Liver (tissue), 9 donors: ENCODE measurements around the gene NADSYN1. TPM values are rescaled to one million over a fixed set of nuclear protein-coding genes. Genes with fewer than 3 reads are reported as not detected.

Experiments used
- DNase-seq: peaks from one replicate; pipeline ENCODE4 v3.0.0-alpha.2; 2017; ENCODE audit warnings: low spot score
- H3K27ac ChIP-seq, 2 donors: one replicate each; pipeline ENCODE4 v1.7.0; 2013; ENCODE audit warnings: inconsistent platforms in 2 of 2, low read length in 2 of 2, control low read depth in 1 of 2, low read depth in 1 of 2, mild to moderate bottlenecking in 1 of 2
- H3K27me3 ChIP-seq, 4 donors: one replicate each; pipeline versions ENCODE4 v1.6.1 to v1.7.0; 2013; ENCODE audit warnings: low read length in 3 of 4, inconsistent platforms in 1 of 4, mild to moderate bottlenecking in 1 of 4, moderate library complexity in 1 of 4; ENCODE audit not compliant: control insufficient read depth in 4 of 4, insufficient read depth in 4 of 4
- H3K36me3 ChIP-seq, 4 donors: one replicate each; pipeline versions ENCODE4 v1.6.1 to v1.7.0; 2013; ENCODE audit warnings: low read length in 3 of 4, mild to moderate bottlenecking in 3 of 4, low read depth in 1 of 4, moderate library complexity in 1 of 4; ENCODE audit not compliant: control insufficient read depth in 4 of 4, insufficient read depth in 3 of 4
- H3K4me1 ChIP-seq, 4 donors: one replicate each; pipeline versions ENCODE4 v1.6.1 to v1.7.0; 2013; ENCODE audit warnings: low read length in 3 of 4, mild to moderate bottlenecking in 3 of 4, moderate library complexity in 1 of 4; ENCODE audit not compliant: control insufficient read depth in 4 of 4, insufficient read depth in 4 of 4
- H3K4me3 ChIP-seq, 3 donors: one replicate each; pipeline versions ENCODE4 v1.6.1 to v1.7.0; 2013; ENCODE audit warnings: low read length in 3 of 3, control low read depth in 1 of 3, low read depth in 1 of 3, mild to moderate bottlenecking in 1 of 3
- H3K9ac ChIP-seq, 2 donors: one replicate each; pipeline ENCODE4 v1.7.0; 2013; ENCODE audit warnings: low read length in 2 of 2, mild to moderate bottlenecking in 2 of 2, moderate library complexity in 2 of 2, control low read depth in 1 of 2, low read depth in 1 of 2
- H3K9me3 ChIP-seq, 4 donors: one replicate each; pipeline versions ENCODE4 v1.6.1 to v1.7.0; 2013; ENCODE audit warnings: low read length in 3 of 4; ENCODE audit not compliant: control insufficient read depth in 4 of 4
- FOXA1 ChIP-seq: IDR thresholded peaks from 2 replicates; pipeline ENCODE4 v1.6.1; 2016; ENCODE audit warnings: antibody characterized with exemption
- FOXA2 ChIP-seq: IDR thresholded peaks from 2 replicates; pipeline ENCODE4 v1.6.1; 2016; ENCODE audit warnings: antibody characterized with exemption
- HNF4A ChIP-seq, 2 donors: conservative IDR thresholded peaks; 2 replicates each; pipeline ENCODE4 v1.6.1; 2016; ENCODE audit warnings: antibody characterized with exemption in 2 of 2, mild to moderate bottlenecking in 2 of 2
- HNF4G ChIP-seq: IDR thresholded peaks from 2 replicates; pipeline ENCODE4 v1.6.1; 2016; ENCODE audit warnings: antibody characterized with exemption
- JUND ChIP-seq, 2 donors: IDR thresholded peaks; 2 replicates each; pipeline ENCODE4 v1.6.1; 2016; ENCODE audit warnings: antibody characterized with exemption in 2 of 2
- NR2F2 ChIP-seq: IDR thresholded peaks from 2 replicates; pipeline ENCODE4 v1.6.1; 2016; ENCODE audit warnings: antibody characterized with exemption
- RAD21 ChIP-seq, 2 donors: IDR thresholded peaks; 2 replicates each; pipeline ENCODE4 v1.6.1; 2016; ENCODE audit warnings: antibody characterized with exemption in 2 of 2, mild to moderate bottlenecking in 2 of 2
- SP1 ChIP-seq: IDR thresholded peaks from 2 replicates; pipeline ENCODE4 v1.6.1; 2018; ENCODE audit warnings: antibody characterized with exemption, mild to moderate bottlenecking
- TAF1 ChIP-seq: conservative IDR thresholded peaks from 2 replicates; pipeline ENCODE4 v1.6.1; 2016; ENCODE audit warnings: antibody characterized with exemption, mild to moderate bottlenecking
- YY1 ChIP-seq: IDR thresholded peaks from 2 replicates; pipeline ENCODE4 v1.6.1; 2016; ENCODE audit warnings: antibody characterized with exemption, mild to moderate bottlenecking
- WGBS: extraction: QIAGEN DNeasy Blood & Tissue Kit; methylation state at CpG from one replicate; pipeline ENCODE4 v1.1.7; 2013; 5-methylcytosine and 5-hydroxymethylcytosine counted together
- polyA plus RNA-seq, 2 donors: library from polyadenylated mRNA; stranded (reverse) in 1 of 2; unstranded in 1 of 2; fragments of 200-250 nt in 1 of 2; fragments of >200 nt in 1 of 2; fragmentation: Nextera tagmentation in 1 of 2; extraction: Ambion mirVana in 1 of 2; gene quantifications; one replicate each; pipeline versions ENCODE4 v1.2.1 to v1.2.3, GENCODE V29; 2013 to 2015
- total RNA-seq, 2 donors: library from RNA; depleted of rRNA; stranded (reverse); fragments of >200 nt; gene quantifications; one replicate each; pipeline ENCODE4 v1.2.3, GENCODE V29; 2014
- TF ChIP-seq, protein P1 (sequence below): IDR thresholded peaks from 2 replicates; pipeline ENCODE4 v1.6.1; 2016; ENCODE audit warnings: antibody characterized with exemption
- TF ChIP-seq, protein P2 (sequence below): IDR thresholded peaks from 2 replicates; pipeline ENCODE4 v1.6.1; 2016; ENCODE audit warnings: antibody characterized with exemption
- TF ChIP-seq, protein P3 (sequence below): IDR thresholded peaks from 2 replicates; pipeline ENCODE4 v1.6.1; 2016; ENCODE audit warnings: antibody characterized with exemption, mild to moderate bottlenecking
- TF ChIP-seq, protein P4 (sequence below): IDR thresholded peaks from 2 replicates; pipeline ENCODE4 v1.6.1; 2016; ENCODE audit warnings: antibody characterized with exemption
- donor health status: healthy.
- donor health status: healthy.
- donor health status: healthy.
- donor health status: healthy.
- donor health status: healthy.

NADSYN1 gene
- total and polyA plus RNA-seq, 4 donors: 16.6 to 33.6 (median 22.2) TPM

DNA sequence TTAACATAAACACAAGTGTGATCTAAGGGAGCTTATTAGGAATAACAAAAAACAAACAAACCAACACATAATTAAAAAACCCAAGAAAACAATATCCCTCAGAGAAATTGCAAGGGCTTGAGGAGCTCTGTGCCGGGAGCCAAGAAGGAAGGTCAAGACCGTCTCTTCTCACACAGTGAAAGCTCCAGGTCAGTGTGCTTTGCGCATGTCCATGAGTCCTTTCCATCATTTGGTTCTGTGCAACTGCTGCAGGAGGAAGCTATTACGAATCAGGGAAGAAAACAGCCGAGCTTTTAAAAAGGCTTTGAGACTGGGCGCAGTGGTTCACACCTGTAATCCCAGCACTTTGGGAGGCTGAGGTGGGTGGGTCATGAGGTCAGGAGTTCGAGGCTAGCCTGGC, 89.4 kb downstream of the NADSYN1 start:
- no peaks in the 10 kb centered on the region for H3K36me3 ChIP-seq
- no peak for DNase-seq
- no peaks in the 10 kb centered on the region for H3K4me1 ChIP-seq
- no peak overlapping the region for H3K4me3 ChIP-seq
- H3K9ac ChIP-seq: no peak overlapping the region
- H3K27me3 ChIP-seq: no peaks in the 10 kb centered on the region
- 94% methylated on average over 7 of the region's 7 CpGs for WGBS
- TF ChIP-seq JUND (IDR thresholded peaks at IDR 0.05) (no peak), FOXA2 (no peak), SP1 (no peak)
- TF ChIP-seq, protein P1, sequence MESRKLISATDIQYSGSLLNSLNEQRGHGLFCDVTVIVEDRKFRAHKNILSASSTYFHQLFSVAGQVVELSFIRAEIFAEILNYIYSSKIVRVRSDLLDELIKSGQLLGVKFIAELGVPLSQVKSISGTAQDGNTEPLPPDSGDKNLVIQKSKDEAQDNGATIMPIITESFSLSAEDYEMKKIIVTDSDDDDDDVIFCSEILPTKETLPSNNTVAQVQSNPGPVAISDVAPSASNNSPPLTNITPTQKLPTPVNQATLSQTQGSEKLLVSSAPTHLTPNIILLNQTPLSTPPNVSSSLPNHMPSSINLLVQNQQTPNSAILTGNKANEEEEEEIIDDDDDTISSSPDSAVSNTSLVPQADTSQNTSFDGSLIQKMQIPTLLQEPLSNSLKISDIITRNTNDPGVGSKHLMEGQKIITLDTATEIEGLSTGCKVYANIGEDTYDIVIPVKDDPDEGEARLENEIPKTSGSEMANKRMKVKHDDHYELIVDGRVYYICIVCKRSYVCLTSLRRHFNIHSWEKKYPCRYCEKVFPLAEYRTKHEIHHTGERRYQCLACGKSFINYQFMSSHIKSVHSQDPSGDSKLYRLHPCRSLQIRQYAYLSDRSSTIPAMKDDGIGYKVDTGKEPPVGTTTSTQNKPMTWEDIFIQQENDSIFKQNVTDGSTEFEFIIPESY: no peak
- TF ChIP-seq, protein P2, sequence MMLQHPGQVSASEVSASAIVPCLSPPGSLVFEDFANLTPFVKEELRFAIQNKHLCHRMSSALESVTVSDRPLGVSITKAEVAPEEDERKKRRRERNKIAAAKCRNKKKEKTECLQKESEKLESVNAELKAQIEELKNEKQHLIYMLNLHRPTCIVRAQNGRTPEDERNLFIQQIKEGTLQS: no peak
- no peaks in the 10 kb centered on the region for H3K9me3 ChIP-seq
- H3K27ac ChIP-seq: no peak overlapping the region

DNA sequence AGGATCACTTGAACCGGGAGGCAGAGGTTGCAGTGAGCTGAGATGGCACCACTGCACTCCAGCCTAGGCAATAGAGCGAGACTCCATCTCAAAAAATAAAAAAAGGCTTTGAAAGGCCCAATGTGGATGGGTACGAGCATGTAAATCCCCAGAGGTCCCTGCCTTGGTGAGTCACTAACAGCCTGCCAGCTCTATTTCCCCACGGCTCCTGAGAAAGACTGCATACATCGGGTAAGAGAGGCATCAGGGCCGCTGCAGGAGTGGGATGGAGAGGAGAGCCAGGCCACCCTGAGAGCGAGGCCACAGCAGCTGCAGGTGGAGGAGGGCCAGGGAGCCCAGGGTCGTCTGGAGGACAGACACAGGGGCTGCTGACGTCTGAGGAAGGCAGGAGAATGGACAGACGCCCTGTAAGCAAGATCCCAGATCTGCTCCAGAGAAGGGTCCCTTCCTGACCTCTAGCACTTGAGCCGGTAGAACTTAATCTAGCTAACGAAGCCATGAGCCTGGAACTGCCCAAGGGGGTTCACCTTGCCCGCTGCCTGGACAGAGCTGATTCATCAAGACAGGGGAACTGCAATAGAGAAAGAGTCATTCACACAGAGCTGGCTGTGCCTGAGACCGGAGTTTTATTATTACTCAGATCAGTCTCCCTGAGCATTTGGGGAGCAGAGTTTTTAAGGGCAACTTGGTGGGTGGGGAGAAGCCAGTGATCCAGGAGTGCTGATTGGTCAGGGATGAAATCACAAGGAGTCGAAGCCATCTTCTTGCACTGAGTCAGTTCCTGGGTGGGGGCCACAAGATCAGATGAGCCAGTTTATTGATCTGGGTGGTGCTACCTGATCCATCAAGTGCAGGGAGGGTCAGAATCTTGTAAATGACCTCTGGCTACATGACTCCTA, 90.1 kb downstream of the NADSYN1 start:
- Histone ChIP-seq H3K9me3 (no peaks in the 10 kb centered on the region), H3K36me3 (no peaks in the 10 kb centered on the region), H3K27ac (no peak overlapping the region), H3K4me3 (no peak overlapping the region), H3K9ac (no peak overlapping the region), H3K4me1 (no peaks in the 10 kb centered on the region), H3K27me3 (no peaks in the 10 kb centered on the region)
- no peak for DNase-seq
- 88% methylated on average over 15 of the region's 15 CpGs for WGBS
- TF ChIP-seq, protein P2: no peak
- TF ChIP-seq SP1 (no peak), YY1 (no peak)

DNA sequence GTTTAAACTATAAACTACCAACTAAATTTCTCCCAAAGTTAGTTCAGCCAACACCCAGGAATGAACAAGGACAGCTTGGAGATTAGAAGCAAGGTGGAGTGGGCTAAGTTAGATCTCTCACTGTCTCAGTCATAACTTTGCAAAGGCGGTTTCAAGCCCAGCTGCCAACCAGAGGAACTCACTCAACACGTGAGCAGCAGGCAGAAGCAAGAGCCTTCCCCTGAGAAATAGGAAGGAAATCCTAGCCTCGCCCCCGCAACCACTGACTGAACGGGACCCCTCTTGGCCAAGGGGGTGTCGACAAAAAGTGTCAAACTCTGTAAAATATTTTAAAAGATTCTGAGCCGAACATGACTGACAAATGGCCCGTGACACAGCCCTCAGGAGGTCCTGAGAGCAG, 90.9 kb downstream of the NADSYN1 start:
- no peak for DNase-seq
- H3K27me3 ChIP-seq: no peaks in the 10 kb centered on the region
- WGBS: 74% methylated on average over 8 of the region's 8 CpGs
- H3K9me3 ChIP-seq: no peaks in the 10 kb centered on the region
- no peak overlapping the region for H3K9ac ChIP-seq
- H3K27ac ChIP-seq: no peak overlapping the region
- H3K4me1 ChIP-seq: no peaks in the 10 kb centered on the region
- H3K4me3 ChIP-seq: no peak overlapping the region
- TF ChIP-seq NR2F2 (no peak), HNF4A (conservative IDR thresholded peaks at IDR 0.05) (no peak), RAD21 (IDR thresholded peaks at IDR 0.05) (no peak), HNF4G (no peak), TAF1 (no peak), FOXA1 (no peak), YY1 (no peak), JUND (IDR thresholded peaks at IDR 0.05) (no peak)
- TF ChIP-seq, protein P2: no peak
- TF ChIP-seq, protein P3, sequence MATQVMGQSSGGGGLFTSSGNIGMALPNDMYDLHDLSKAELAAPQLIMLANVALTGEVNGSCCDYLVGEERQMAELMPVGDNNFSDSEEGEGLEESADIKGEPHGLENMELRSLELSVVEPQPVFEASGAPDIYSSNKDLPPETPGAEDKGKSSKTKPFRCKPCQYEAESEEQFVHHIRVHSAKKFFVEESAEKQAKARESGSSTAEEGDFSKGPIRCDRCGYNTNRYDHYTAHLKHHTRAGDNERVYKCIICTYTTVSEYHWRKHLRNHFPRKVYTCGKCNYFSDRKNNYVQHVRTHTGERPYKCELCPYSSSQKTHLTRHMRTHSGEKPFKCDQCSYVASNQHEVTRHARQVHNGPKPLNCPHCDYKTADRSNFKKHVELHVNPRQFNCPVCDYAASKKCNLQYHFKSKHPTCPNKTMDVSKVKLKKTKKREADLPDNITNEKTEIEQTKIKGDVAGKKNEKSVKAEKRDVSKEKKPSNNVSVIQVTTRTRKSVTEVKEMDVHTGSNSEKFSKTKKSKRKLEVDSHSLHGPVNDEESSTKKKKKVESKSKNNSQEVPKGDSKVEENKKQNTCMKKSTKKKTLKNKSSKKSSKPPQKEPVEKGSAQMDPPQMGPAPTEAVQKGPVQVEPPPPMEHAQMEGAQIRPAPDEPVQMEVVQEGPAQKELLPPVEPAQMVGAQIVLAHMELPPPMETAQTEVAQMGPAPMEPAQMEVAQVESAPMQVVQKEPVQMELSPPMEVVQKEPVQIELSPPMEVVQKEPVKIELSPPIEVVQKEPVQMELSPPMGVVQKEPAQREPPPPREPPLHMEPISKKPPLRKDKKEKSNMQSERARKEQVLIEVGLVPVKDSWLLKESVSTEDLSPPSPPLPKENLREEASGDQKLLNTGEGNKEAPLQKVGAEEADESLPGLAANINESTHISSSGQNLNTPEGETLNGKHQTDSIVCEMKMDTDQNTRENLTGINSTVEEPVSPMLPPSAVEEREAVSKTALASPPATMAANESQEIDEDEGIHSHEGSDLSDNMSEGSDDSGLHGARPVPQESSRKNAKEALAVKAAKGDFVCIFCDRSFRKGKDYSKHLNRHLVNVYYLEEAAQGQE: no peak
- TF ChIP-seq, protein P4, sequence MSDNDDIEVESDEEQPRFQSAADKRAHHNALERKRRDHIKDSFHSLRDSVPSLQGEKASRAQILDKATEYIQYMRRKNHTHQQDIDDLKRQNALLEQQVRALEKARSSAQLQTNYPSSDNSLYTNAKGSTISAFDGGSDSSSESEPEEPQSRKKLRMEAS: no peak
- TF ChIP-seq, protein P1: no peak
- no peaks in the 10 kb centered on the region for H3K36me3 ChIP-seq
